Measurements from ENCODE around the gene CHMP1B. TPM values are rescaled to one million over a fixed set of nuclear protein-coding genes. Genes with fewer than 3 reads are reported as not detected.
A peak's percentile ranks its signal among the peaks of the same experiment; 100 is the strongest.

CHMP1B gene
- total and polyA plus RNA-seq, 9 of the 15 experiments (the other 6 are each of a cell fraction or from before 2014, with no cell fraction given), result 12.3 to 29.9 (median 19.0) TPM

DNA sequence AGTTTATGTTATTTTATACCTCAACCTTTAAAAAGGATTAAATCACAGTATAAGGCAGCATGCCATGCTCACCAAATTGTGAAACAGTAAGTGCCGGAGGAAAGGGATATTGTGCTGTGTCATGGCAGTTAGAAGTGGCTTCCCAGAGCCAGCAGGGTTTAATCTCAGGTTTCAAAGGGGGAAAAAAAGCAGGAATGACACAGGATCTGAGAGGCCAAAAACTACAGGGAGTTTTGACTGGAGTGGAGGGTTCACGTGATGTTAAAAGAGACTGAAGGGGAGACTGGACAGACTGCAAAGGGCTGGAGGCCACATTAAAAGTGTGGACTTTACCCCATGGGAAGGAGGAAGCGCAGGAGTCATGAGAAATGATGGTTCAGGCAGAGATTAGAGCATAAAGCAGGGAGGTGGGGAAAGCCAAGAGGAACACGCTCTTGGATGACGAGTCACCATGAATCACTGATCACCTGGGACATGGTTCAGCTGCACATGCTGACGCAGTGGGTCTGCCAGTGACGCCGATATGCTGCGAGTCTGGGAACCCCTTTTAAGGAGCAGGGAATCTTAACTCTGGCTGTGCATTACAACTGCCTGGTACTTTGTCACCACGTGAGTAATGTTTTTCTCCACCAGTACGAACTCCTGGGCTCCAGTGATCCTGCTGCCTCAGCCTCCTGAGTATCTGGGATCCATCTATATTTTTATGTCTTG, 6.1 kb downstream of the CHMP1B start (continued):
- TF ChIP-seq RFX7 (CRISPR knock-in tag; IDR thresholded peaks at IDR 0.05) (no peak), RBFOX2 (IDR thresholded peaks at IDR 0.05; ENCODE audit: low read depth, low read length) (no peak), ASH1L (IDR thresholded peaks at IDR 0.05; ENCODE audit: borderline replicate concordance, low read depth, partially characterized antibody) (no peak), FUS (optimal IDR thresholded peaks at IDR 0.05; ENCODE audit: low read depth, low read length) (no peak), SMARCE1 (IDR thresholded peaks at IDR 0.05) (peak; percentile 74; the same call in 1 of the 2 replicates), SMC3 (conservative IDR thresholded peaks at IDR 0.05; ENCODE audit: insufficient read depth, low read depth, low read length) (no peak), RREB1 (CRISPR knock-in tag; IDR thresholded peaks at IDR 0.05) (no peak), ILK (tag; IDR thresholded peaks at IDR 0.05; ENCODE audit: borderline replicate concordance, low read depth) (no peak), RB1 (IDR thresholded peaks at IDR 0.05; ENCODE audit: low read depth) (no peak), MTF1 (CRISPR knock-in tag; IDR thresholded peaks at IDR 0.05; ENCODE audit: borderline replicate concordance) (no peak), ZNF695 (CRISPR knock-in tag; IDR thresholded peaks at IDR 0.05) (no peak), HINFP (tag; conservative IDR thresholded peaks at IDR 0.05; ENCODE audit: low read depth) (no peak), TAF9B (IDR thresholded peaks at IDR 0.05; ENCODE audit: partially characterized antibody) (peak; percentile 90), THAP7 (CRISPR knock-in tag; IDR thresholded peaks at IDR 0.05) (no peak), ZNF76 (CRISPR knock-in tag; IDR thresholded peaks at IDR 0.05; ENCODE audit: borderline replicate concordance) (no peak), FOXO4 (CRISPR knock-in tag; IDR thresholded peaks at IDR 0.05) (no peak), TCF7 (IDR thresholded peaks at IDR 0.05; ENCODE audit: borderline replicate concordance) (no peak), ZNF583 (CRISPR knock-in tag; IDR thresholded peaks at IDR 0.05) (no peak)
